ENCODE results near the gene CRISP1. TPM values are rescaled to one million over a fixed set of nuclear protein-coding genes. Genes with fewer than 3 reads are reported as not detected.

Gene CRISP1
- total RNA-seq, 1 donor from 2014 or later, result not detected

- TF ChIP-seq, protein P1, sequence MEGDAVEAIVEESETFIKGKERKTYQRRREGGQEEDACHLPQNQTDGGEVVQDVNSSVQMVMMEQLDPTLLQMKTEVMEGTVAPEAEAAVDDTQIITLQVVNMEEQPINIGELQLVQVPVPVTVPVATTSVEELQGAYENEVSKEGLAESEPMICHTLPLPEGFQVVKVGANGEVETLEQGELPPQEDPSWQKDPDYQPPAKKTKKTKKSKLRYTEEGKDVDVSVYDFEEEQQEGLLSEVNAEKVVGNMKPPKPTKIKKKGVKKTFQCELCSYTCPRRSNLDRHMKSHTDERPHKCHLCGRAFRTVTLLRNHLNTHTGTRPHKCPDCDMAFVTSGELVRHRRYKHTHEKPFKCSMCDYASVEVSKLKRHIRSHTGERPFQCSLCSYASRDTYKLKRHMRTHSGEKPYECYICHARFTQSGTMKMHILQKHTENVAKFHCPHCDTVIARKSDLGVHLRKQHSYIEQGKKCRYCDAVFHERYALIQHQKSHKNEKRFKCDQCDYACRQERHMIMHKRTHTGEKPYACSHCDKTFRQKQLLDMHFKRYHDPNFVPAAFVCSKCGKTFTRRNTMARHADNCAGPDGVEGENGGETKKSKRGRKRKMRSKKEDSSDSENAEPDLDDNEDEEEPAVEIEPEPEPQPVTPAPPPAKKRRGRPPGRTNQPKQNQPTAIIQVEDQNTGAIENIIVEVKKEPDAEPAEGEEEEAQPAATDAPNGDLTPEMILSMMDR (IDR thresholded peaks at IDR 0.05; ENCODE audit: insufficient read depth, low read length, severe bottlenecking), result no peak
- FAIRE-seq (no peak), DNase-seq (ENCODE audit: low read depth) (no peak)
- Histone ChIP-seq H3K36me3 (ENCODE audit: control insufficient read depth, insufficient read depth, low read length) (no peaks in the 10 kb centered on the region), H3K27me3 (ENCODE audit: control insufficient read depth, insufficient read depth, low read length) (no peaks in the 10 kb centered on the region), H3K4me3 (ENCODE audit: low read depth, low read length) (no peak overlapping the region)
These were observed 11.1 kb downstream of the CRISP1 start for GRCh38 chr6:49855221-49855620.

- no peak for FAIRE-seq
- TF ChIP-seq, protein P1 (IDR thresholded peaks at IDR 0.05; ENCODE audit: insufficient read depth, low read length, severe bottlenecking), result no peak
- no peaks in the 10 kb centered on the region for H3K36me3 ChIP-seq (ENCODE audit: control insufficient read depth, insufficient read depth, low read length)
- no peak for DNase-seq (ENCODE audit: low read depth)
- H3K4me3 ChIP-seq (ENCODE audit: low read depth, low read length), result no peak overlapping the region
- H3K27me3 ChIP-seq (ENCODE audit: control insufficient read depth, insufficient read depth, low read length), result no peaks in the 10 kb centered on the region
These were observed 13.4 kb downstream of the CRISP1 start for GRCh38 chr6:49852975-49853374.

- DNase-seq (ENCODE audit: low read depth) (peak; percentile 66), FAIRE-seq (no peak)
- no peaks in the 10 kb centered on the region for H3K36me3 ChIP-seq (ENCODE audit: control insufficient read depth, insufficient read depth, low read length)
- no peaks in the 10 kb centered on the region for H3K27me3 ChIP-seq (ENCODE audit: control insufficient read depth, insufficient read depth, low read length)
- TF ChIP-seq, protein P1 (IDR thresholded peaks at IDR 0.05; ENCODE audit: insufficient read depth, low read length, severe bottlenecking), result peak; percentile 24
- H3K4me3 ChIP-seq (ENCODE audit: low read depth, low read length), result no peak overlapping the region
These were observed 17.0 kb downstream of the CRISP1 start for GRCh38 chr6:49849213-49849907.

- DNase-seq (ENCODE audit: low read depth), result no peak
- no peaks in the 10 kb centered on the region for H3K36me3 ChIP-seq (ENCODE audit: control insufficient read depth, insufficient read depth, low read length)
- no peaks in the 10 kb centered on the region for H3K27me3 ChIP-seq (ENCODE audit: control insufficient read depth, insufficient read depth, low read length)
- TF ChIP-seq, protein P1 (IDR thresholded peaks at IDR 0.05; ENCODE audit: insufficient read depth, low read length, severe bottlenecking), result no peak
- no peak for FAIRE-seq
- no peak overlapping the region for H3K4me3 ChIP-seq (ENCODE audit: low read depth, low read length)
These were observed 18.7 kb downstream of the CRISP1 start for GRCh38 chr6:49847673-49848072.

GRCh38 chr6:49847014-49847413 is 19.3 kb downstream of the CRISP1 start:
- Histone ChIP-seq H3K36me3 (ENCODE audit: control insufficient read depth, insufficient read depth, low read length) (no peaks in the 10 kb centered on the region), H3K27me3 (ENCODE audit: control insufficient read depth, insufficient read depth, low read length) (no peaks in the 10 kb centered on the region), H3K4me3 (ENCODE audit: low read depth, low read length) (no peak overlapping the region)
- TF ChIP-seq, protein P1 (IDR thresholded peaks at IDR 0.05; ENCODE audit: insufficient read depth, low read length, severe bottlenecking), result no peak
- FAIRE-seq, result no peak
- no peak for DNase-seq (ENCODE audit: low read depth)

DNA sequence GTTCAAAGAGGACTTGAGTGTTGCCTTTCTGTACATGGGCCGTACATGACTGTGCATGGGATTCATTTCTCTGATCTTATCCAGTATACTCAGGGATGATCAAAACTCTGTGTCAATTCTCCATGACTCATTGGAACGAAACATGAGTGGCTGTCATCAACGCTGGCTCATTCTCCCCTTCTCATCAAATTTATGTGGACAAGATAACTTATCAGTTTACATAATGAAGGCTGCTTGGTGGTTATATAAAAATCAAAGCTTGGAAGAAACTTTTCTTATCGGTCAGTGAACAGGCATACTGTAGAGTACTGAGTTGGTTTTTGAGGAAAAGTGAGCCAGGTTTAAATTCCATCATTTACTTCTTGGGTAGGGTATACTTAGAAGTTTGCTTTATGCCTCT is 24.9 kb downstream of the CRISP1 start:
- Histone ChIP-seq H3K4me3 (ENCODE audit: low read depth, low read length) (no peak overlapping the region), H3K36me3 (ENCODE audit: control insufficient read depth, insufficient read depth, low read length) (no peaks in the 10 kb centered on the region), H3K27me3 (ENCODE audit: control insufficient read depth, insufficient read depth, low read length) (no peaks in the 10 kb centered on the region)
- peak; percentile 4 for DNase-seq (ENCODE audit: low read depth)
- TF ChIP-seq, protein P1 (IDR thresholded peaks at IDR 0.05; ENCODE audit: insufficient read depth, low read length, severe bottlenecking), result no peak
- FAIRE-seq, result no peak

All from bronchial epithelial cell (primary cell).